ENCODE data around the gene CHODL.

Gene CHODL, protein sequence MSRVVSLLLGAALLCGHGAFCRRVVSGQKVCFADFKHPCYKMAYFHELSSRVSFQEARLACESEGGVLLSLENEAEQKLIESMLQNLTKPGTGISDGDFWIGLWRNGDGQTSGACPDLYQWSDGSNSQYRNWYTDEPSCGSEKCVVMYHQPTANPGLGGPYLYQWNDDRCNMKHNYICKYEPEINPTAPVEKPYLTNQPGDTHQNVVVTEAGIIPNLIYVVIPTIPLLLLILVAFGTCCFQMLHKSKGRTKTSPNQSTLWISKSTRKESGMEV

GRCh38 chr21:18244671-18245463, at the start of gene CHODL:
Gene CHODL, plus strand, starts transcription at chr21:18244833. Its CDS starts 391 bp downstream, at chr21:18245224.
- DNase-seq (ENCODE audit: low read depth), result no peak

DNA sequence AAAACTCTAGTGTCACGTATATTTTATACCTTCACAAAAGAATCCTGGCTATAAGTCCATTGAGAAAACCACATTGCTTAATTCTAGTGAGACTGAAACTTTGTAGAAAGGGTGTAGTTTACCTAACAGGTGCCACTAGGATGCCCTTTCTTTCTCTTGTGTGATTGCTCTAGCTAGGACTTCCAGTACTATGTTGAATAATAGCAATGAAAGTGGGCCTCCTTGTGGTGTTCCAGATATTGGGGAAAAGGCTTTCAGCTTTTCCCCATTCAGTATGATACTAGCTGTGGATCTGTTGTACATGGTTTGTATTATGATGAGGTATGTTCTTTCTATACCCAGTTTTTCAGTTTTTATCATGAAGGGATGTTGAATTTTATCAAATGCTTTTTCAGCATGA, 39.7 kb upstream of the CHODL start:
- DNase-seq (ENCODE audit: low read depth), result no peak

DNA sequence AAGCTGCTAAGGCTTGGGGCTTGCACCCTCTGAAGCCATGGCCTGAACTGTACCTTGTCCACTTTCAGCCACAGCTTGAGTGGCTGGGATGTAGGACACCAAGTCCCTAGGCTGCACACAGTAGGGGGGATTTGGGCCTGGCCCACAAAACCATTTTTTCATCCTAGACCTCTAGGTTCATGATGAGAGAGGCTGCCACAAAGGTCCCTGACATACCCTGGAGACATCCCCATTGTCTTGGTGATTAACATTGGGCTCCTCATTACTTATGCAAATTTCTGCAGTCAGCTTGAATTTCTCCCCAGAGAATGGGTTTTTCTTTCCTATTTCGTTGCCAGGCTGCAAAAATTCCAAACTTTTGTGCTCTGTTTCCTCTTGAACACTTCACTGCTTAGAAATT, 26.3 kb upstream of the CHODL start:
- DNase-seq (ENCODE audit: low read depth), result no peak

DNA sequence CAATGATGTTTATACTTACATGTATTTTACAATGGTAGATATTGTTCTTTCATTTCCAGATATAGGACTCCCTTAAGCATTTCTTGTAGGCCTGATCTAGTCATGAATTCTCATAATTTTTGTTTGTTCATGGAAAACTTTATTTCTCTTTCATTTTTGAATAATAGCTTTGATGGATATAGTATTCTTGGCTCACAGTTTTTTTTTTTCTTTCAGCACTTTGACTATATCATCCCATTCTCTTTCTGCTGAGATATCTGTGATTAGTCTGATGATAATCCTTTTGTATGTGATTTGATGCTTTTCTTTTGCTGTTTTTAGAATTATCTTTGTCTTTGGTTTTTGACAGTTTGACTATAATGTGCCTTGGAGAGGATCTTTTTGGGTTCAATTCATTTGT, 24.1 kb upstream of the CHODL start:
- no peak for DNase-seq (ENCODE audit: low read depth)

GRCh38 chr21:18222346-18222745, 22.3 kb upstream of the CHODL start:
- DNase-seq (ENCODE audit: low read depth), result no peak

- DNase-seq (ENCODE audit: low read depth), result no peak
These were observed 16.4 kb upstream of the CHODL start for GRCh38 chr21:18228060-18228739.

GRCh38 chr21:18235545-18235944, 9.1 kb upstream of the CHODL start:
- DNase-seq (ENCODE audit: low read depth), result no peak

DNA sequence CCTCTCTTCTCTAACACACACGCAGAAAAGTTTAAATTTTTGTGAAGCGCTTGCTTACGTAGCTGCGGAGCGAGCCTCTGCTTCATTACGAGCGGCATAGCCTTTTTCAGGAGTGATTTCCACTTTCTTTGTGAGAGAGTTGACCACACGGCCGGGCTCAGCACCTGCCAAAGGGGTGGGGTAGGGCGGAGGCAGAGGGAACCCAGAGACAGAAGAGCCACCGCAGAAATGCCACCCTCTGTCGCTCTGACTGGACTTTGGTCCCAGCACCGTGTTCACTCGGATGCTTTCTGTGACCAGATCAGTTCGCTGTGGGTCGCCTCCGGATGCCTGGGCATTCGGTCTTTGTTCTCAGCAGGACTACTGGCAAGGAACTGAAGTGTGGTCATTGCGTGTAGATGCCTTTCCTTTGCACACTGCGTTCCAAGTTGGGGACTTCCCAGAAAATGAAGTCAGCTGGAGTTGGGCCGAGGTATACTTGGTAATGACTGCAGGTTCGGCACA, 883 bp downstream of the CHODL start:
- no peak for DNase-seq (ENCODE audit: low read depth)

DNA sequence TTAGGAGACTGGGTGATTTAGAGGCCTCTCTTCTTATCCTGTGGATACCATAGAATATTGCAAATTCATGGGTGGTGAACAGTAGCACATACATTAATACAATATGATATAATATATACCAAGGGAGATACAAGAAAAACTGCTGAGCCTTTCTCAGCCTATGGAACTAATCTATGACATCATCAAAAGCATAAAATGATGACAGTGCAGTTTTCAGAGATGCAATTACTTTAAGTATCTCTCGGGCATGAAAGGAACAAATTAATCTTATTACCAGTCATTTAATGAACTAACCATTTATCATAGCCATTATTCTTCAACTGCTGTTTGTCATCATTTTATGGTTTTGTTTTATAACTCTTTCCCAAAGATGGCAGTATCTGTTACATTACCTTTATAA, 3.5 kb downstream of the CHODL start:
- DNase-seq (ENCODE audit: low read depth), result no peak

- no peak for DNase-seq (ENCODE audit: low read depth)
These were observed 5.0 kb downstream of the CHODL start for GRCh38 chr21:18249672-18250071.

- no peak for DNase-seq (ENCODE audit: low read depth)
These were observed 6.4 kb downstream of the CHODL start for GRCh38 chr21:18251065-18251464.

DNA sequence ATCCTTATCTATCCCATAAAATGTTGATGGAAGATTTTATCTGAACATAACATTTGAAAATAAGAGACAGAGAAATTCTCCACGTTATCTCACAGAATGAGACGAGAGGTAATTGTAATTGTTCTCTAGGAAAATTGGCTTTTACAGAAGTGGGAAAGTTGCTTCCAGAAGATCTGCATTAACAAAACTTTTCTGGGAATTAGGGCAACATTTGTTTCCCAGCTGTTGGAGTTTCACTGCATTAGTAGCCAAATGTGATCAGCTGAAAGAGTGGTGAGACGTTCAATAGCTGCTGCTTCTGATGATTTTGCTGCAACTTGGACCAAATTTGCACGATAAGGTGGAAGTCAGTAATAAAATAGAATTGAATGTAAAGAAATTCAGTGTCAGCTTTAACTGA, 7.6 kb downstream of the CHODL start:
- DNase-seq (ENCODE audit: low read depth), result no peak

- no peak for DNase-seq (ENCODE audit: low read depth)
These were observed 8.0 kb downstream of the CHODL start for GRCh38 chr21:18252680-18253079.

- DNase-seq (ENCODE audit: low read depth), result peak; percentile 23
These were observed 8.6 kb downstream of the CHODL start for GRCh38 chr21:18253221-18253620.

GRCh38 chr21:18253799-18254198, 9.2 kb downstream of the CHODL start:
- no peak for DNase-seq (ENCODE audit: low read depth)

- DNase-seq (ENCODE audit: low read depth), result no peak
These were observed 21.3 kb downstream of the CHODL start for GRCh38 chr21:18265944-18266343.

GRCh38 chr21:18267496-18267895, 22.9 kb downstream of the CHODL start:
- no peak for DNase-seq (ENCODE audit: low read depth)

DNA sequence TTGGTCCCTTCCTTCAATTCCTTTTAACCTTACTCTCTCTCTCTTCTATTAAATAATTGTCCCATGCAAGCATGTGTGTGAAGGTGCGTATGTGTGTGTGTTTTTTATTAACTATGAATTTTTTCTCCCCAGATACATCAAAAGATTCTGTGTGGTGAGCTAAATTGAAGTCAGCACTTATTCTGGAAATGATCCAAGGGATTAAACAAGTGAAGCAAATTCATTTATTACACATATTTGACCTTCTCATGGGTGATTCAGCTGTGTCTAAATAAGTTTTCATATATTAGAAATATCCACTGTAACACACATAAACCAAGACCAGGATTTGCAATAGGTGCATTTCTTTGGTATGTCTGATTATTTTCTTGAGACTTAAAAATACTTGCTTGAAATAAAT, 24.3 kb downstream of the CHODL start:
- no peak for DNase-seq (ENCODE audit: low read depth)

DNA sequence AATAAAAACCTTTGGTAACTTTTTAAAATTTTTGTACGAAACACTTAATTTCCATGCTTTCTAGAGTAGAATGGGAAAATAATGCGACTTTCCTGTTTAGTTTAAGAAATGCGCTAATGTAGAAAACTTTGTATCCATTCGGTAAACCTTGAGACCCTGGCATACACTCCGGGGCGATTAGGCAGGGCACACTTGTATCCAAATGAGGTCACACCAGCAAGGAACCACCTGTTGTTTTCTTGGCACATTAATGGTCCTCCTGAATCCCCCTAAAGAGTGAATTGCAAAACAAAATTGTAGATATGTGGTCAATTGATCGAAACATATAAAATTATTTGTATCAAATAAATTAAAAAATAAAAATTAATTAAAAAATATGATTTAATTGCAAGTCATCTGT, 25.2 kb downstream of the CHODL start:
- no peak for DNase-seq (ENCODE audit: low read depth)

DNA sequence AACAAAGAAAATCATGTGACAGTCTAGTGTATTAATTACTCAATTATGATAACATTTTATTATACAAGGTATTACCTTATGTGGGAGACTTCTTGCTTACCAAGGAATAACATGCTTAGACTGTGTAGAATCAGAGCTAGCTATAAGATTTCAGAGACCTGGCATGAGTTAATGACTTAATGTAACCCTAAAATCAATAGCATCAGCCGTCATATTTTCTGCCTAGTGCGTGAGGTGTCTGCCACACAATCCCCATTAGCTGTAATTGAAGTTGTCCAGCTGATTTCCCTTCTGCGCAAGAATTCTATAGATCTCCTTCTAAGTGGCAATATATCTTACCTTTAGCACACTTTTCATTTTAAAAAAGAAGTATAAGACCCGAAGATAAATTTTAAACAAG, 28.8 kb downstream of the CHODL start:
- DNase-seq (ENCODE audit: low read depth), result no peak

GRCh38 chr21:18274370-18274769, 29.7 kb downstream of the CHODL start:
- no peak for DNase-seq (ENCODE audit: low read depth)

DNA sequence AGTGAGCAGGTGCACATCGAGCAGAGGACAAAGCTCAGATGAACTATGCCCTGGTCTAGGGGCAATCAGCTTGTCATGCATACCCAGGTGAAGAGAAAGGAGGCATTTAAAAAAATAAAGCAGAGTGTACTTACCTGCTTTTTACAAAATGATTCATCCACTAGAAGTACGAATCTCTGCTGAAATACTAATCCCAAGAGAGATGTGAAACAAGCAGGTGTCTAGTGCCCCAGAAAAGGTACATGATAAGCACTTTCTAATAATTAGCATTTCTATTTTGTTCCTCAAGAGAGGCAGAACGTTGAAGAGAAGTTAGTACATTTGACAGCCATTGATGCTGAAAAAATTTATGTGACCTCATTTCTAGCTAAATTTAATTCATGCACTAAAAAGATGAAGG, 31.1 kb downstream of the CHODL start:
- DNase-seq (ENCODE audit: low read depth), result no peak

DNA sequence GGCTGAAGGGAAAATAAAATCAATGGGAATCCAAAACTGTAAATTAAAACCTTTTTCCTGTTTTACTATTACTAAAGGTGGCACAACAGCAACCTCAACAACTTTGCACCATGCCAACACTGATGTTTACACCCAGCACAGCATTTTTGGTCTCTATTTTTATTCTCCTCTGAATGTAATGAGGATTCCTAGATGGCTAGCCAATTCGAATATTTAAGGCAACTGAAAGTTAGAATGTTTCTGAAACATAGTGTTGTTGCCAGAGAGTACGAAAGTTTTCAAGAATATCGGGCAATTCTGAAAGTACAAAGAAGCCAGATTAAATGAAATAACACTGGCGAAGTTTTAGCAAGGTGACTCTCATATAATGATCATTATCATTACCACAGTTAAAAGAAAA, 40.7 kb downstream of the CHODL start:
- DNase-seq (ENCODE audit: low read depth), result no peak
